Measurements from ENCODE around the gene CARF.

DNA sequence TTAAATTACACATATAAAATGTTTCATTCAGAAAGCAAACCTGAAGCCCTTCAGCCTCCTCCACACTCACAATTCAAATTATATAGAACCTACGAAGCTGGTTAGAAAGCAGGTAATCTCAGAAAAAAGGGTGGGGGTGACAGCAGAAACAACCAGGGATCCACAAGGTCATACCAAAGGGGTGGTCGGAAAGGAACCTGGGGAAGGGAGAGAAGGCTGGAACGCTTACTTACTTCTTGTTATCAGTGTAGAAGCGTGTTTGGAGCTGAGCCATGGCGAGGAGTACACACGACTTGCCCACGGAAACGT lies 918 bp upstream of the CARF start:
- TF ChIP-seq, protein P1, sequence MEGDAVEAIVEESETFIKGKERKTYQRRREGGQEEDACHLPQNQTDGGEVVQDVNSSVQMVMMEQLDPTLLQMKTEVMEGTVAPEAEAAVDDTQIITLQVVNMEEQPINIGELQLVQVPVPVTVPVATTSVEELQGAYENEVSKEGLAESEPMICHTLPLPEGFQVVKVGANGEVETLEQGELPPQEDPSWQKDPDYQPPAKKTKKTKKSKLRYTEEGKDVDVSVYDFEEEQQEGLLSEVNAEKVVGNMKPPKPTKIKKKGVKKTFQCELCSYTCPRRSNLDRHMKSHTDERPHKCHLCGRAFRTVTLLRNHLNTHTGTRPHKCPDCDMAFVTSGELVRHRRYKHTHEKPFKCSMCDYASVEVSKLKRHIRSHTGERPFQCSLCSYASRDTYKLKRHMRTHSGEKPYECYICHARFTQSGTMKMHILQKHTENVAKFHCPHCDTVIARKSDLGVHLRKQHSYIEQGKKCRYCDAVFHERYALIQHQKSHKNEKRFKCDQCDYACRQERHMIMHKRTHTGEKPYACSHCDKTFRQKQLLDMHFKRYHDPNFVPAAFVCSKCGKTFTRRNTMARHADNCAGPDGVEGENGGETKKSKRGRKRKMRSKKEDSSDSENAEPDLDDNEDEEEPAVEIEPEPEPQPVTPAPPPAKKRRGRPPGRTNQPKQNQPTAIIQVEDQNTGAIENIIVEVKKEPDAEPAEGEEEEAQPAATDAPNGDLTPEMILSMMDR (optimal IDR thresholded peaks at IDR 0.05 in 1 of 3, IDR thresholded peaks at IDR 0.05 in 1 of 3, conservative IDR thresholded peaks at IDR 0.05 in 1 of 3; ENCODE audit: extremely low read depth in 1 of 3, insufficient read depth in 2 of 3, low read length in 3 of 3) = no peak
- TF ChIP-seq EZH2 (IDR thresholded peaks at IDR 0.05; ENCODE audit: low read length) = no peak
